GM10248 (cell line): ENCODE measurements around the gene TMEM201.

Source experiments
- CTCF ChIA-PET: fragments of 300-600 bp; sonication (Branson Sonifier 250); formaldehyde crosslinking; extraction: SDS; loops from one replicate; lab custom pipeline; 2021; ENCODE audit warnings: antibody characterized with exemption; lab: Yijun Ruan, JAX
- POLR2A ChIA-PET: fragments of 350-650 bp; sonication (Branson Sonifier 250); formaldehyde crosslinking; extraction: SDS; loops from one replicate; lab custom pipeline; 2020; ENCODE audit warnings: antibody characterized with exemption; lab: Yijun Ruan, JAX
- DNase-seq: peaks from one replicate; pipeline ENCODE4 v3.0.0; 2012; ENCODE audit errors: extremely low spot score
- CTCF ChIP-seq: IDR thresholded peaks from 2 replicates; pipeline ENCODE4 v1.5.1; 2012; ENCODE audit warnings: mild to moderate bottlenecking, low read depth; ENCODE audit errors: extremely low read depth, missing control alignments, control extremely low read depth

Gene TMEM201

GRCh38 chr1:9652379-9653209, 63.9 kb downstream of the TMEM201 start:
- TF ChIP-seq CTCF: peak; percentile 19
- ChIA-PET POLR2A (interaction anchor here (1.9 kb wide), 1 partner anchor 23 kb away, joined by 26 read pairs; no protein-coding TSS in a partner anchor), CTCF (interaction anchor here (0.9 to 9.7 kb wide), 7 partner anchors 8 to 74 kb away, joined by 3 to 117 read pairs (median 6); no protein-coding TSS in a partner anchor)
- peak; percentile 61 for DNase-seq

- DNase-seq: no peak
- ChIA-PET CTCF (interaction anchor here (1.0 to 9.7 kb wide), 7 partner anchors 9 to 74 kb away, joined by 3 to 117 read pairs (median 7); no protein-coding TSS in a partner anchor), POLR2A (interaction anchor here (0.6 to 1.9 kb wide), 2 partner anchors 23 to 57 kb away, joined by 4 to 26 read pairs; no protein-coding TSS in a partner anchor)
- no peak for TF ChIP-seq CTCF
Measured at GRCh38 chr1:9653210-9653490, 64.4 kb downstream of the TMEM201 start.

GRCh38 chr1:9653491-9654050, 64.9 kb downstream of the TMEM201 start:
- POLR2A ChIA-PET: interaction anchor here (0.6 to 1.9 kb wide), 3 partner anchors 24 to 56 kb away, joined by 4 to 26 read pairs (median 5); no protein-coding TSS in a partner anchor
- no peak for DNase-seq

GRCh38 chr1:9654051-9654833, 65.5 kb downstream of the TMEM201 start:
- ChIA-PET POLR2A (interaction anchor here (1.6 to 1.9 kb wide), 2 partner anchors 24 to 33 kb away, joined by 5 to 26 read pairs; no protein-coding TSS in a partner anchor), CTCF (interaction anchor here (1.0 to 9.7 kb wide), 8 partner anchors 10 to 73 kb away, joined by 3 to 117 read pairs (median 7); no protein-coding TSS in a partner anchor)
- DNase-seq: no peak
- no peak for TF ChIP-seq CTCF

More at GRCh38 chr1:9653491-9654050, 64.9 kb downstream of the TMEM201 start:
- TF ChIP-seq CTCF: no peak
- CTCF ChIA-PET: interaction anchor here (1.0 to 9.7 kb wide), 7 partner anchors 9 to 73 kb away, joined by 3 to 117 read pairs (median 7); no protein-coding TSS in a partner anchor

GRCh38 chr1:9654834-9655723, 66.4 kb downstream of the TMEM201 start:
- POLR2A ChIA-PET: interaction anchor here (0.5 to 1.6 kb wide), 5 partner anchors 17 to 97 kb away, joined by 3 to 5 read pairs (median 3); no protein-coding TSS in a partner anchor
- TF ChIP-seq CTCF: no peak
- DNase-seq: peak; percentile 47
- CTCF ChIA-PET: interaction anchor here (1.1 to 9.7 kb wide), 8 partner anchors 10 to 64 kb away, joined by 3 to 117 read pairs (median 7); no protein-coding TSS in a partner anchor
